Neural progenitor cell (in vitro differentiated cells): ENCODE measurements around the gene ASCC2. TPM values are rescaled to one million over a fixed set of nuclear protein-coding genes. Genes with fewer than 3 reads are reported as not detected.

Source experiments
- DNase-seq: peaks from one replicate; pipeline ENCODE4 v3.0.0-alpha.2; 2016; ENCODE audit warnings: low spot score
- H2AFZ ChIP-seq: fragments of 200-600 bp; sonication (generic); replicated peaks from 2 replicates; pipeline ENCODE4 v1.6.1; 2016; ENCODE audit warnings: antibody characterized with exemption
- H3F3A ChIP-seq: fragments of 200-600 bp; sonication (generic); 2 replicates; pipeline ENCODE4 v1.6.1; 2016; ENCODE audit warnings: antibody characterized with exemption, low read depth
- H3K27ac ChIP-seq: fragments of 200-600 bp; sonication (generic); 2 replicates; pipeline ENCODE4 v1.5.1; 2016; ENCODE audit warnings: mild to moderate bottlenecking
- H3K27me3 ChIP-seq: fragments of 200-600 bp; sonication (generic); 2 replicates; pipeline ENCODE4 v1.6.1; 2016; ENCODE audit warnings: mild to moderate bottlenecking, moderate library complexity
- H3K36me3 ChIP-seq: fragments of 200-600 bp; sonication (generic); 2 replicates; pipeline ENCODE4 v1.5.1; 2016
- H3K4me1 ChIP-seq: fragments of 200-600 bp; sonication (generic); 2 replicates; pipeline ENCODE4 v1.6.1; 2016; ENCODE audit warnings: mixed run types
- H3K4me2 ChIP-seq: fragments of 200-600 bp; sonication (generic); 2 replicates; pipeline ENCODE4 v1.6.1; 2016
- H3K4me3 ChIP-seq: fragments of 200-600 bp; sonication (generic); 2 replicates; pipeline ENCODE4 v1.5.1; 2016
- H3K79me2 ChIP-seq: fragments of 200-600 bp; sonication (generic); 2 replicates; pipeline ENCODE4 v1.6.1; 2016; ENCODE audit warnings: low read depth
- H3K9ac ChIP-seq: fragments of 200-600 bp; sonication (generic); 2 replicates; pipeline ENCODE4 v1.6.1; 2016
- H3K9me3 ChIP-seq: fragments of 200-600 bp; sonication (generic); 2 replicates; pipeline ENCODE4 v1.5.1; 2016; ENCODE audit warnings: low read depth
- H4K20me1 ChIP-seq: fragments of 200-600 bp; sonication (generic); 2 replicates; pipeline ENCODE4 v1.6.1; 2016; ENCODE audit warnings: low read depth
- H3K27ac Mint-ChIP-seq: 3 replicates; pipeline ENCODE4 v1.8.0; 2021; ENCODE audit warnings: mixed read lengths
- H3K27me3 Mint-ChIP-seq: 2 replicates; pipeline ENCODE4 v1.8.0; 2022; ENCODE audit warnings: low read depth, mild to moderate bottlenecking, inconsistent platforms, moderate library complexity, mixed read lengths; ENCODE audit not compliant: insufficient read depth
- H3K36me3 Mint-ChIP-seq: 3 replicates; pipeline ENCODE4 v1.8.0; 2021; ENCODE audit warnings: mixed read lengths
- H3K4me1 Mint-ChIP-seq: 3 replicates; pipeline ENCODE4 v1.8.0; 2021; ENCODE audit warnings: mixed read lengths
- H3K4me3 Mint-ChIP-seq: 3 replicates; pipeline ENCODE4 v1.8.0; 2021; ENCODE audit warnings: mild to moderate bottlenecking, moderate library complexity, mixed read lengths
- H3K9me3 Mint-ChIP-seq: 3 replicates; pipeline ENCODE4 v1.8.0; 2020; ENCODE audit warnings: mixed read lengths
- CTCF ChIP-seq: fragments of 200-600 bp; sonication (generic); IDR thresholded peaks from 2 replicates; pipeline ENCODE4 v1.5.1; 2017; ENCODE audit warnings: antibody characterized with exemption, mild to moderate bottlenecking
- EZH2 ChIP-seq: fragments of 200-600 bp; sonication (generic); IDR thresholded peaks from 2 replicates; pipeline ENCODE4 v1.6.1; 2017; ENCODE audit warnings: antibody characterized with exemption, mild to moderate bottlenecking, moderate library complexity
- EZH2phosphoT487 ChIP-seq: fragments of 200-600 bp; sonication (generic); IDR thresholded peaks from 2 replicates; pipeline ENCODE4 v1.6.1; 2017; ENCODE audit warnings: antibody characterized with exemption
- total RNA-seq: library from RNA; depleted of rRNA; stranded (reverse); fragments of >200 nt; gene quantifications from 2 replicates; pipeline ENCODE4 v1.2.3, GENCODE V29; 2015; ENCODE audit warnings: low replicate concordance

Gene ASCC2
- 16.1 and 17.3 TPM in 2 replicates for total RNA-seq

- Mint-ChIP-seq H3K27me3 (peaks cover 9% of the 10 kb centered on the region), H3K27ac (peak within 1 kb of the TSS; percentile 38), H3K9me3 (no peaks in the 10 kb centered on the region), H3K4me1 (peaks cover 21% of the 10 kb centered on the region), H3K4me3 (peak within 1 kb of the TSS; percentile 96), H3K36me3 (no peaks in the 10 kb centered on the region)
- peak; percentile 4 for TF ChIP-seq CTCF
- no peak for TF ChIP-seq EZH2
- TF ChIP-seq EZH2phosphoT487 = no peak
- Histone ChIP-seq H2AFZ (peak within 1 kb of the TSS; percentile 90), H3K9me3 (no peaks in the 10 kb centered on the region), H3K36me3 (no peaks in the 10 kb centered on the region), H3K79me2 (peaks cover 12% of the 10 kb centered on the region), H3K27me3 (no peaks in the 10 kb centered on the region), H3K4me1 (peaks cover 5% of the 10 kb centered on the region), H3K27ac (no peak within 1 kb of the TSS), H4K20me1 (no peaks in the 10 kb centered on the region), H3K4me3 (peak within 1 kb of the TSS; percentile 90), H3K4me2 (peak within 1 kb of the TSS; percentile 97), H3K9ac (peak within 1 kb of the TSS; percentile 55), H3F3A (no peaks in the 10 kb centered on the region)
- peak; percentile 99 for DNase-seq
These were observed at the start of gene ASCC2 for GRCh38 chr22:29837741-29838598. Gene ASCC2, minus strand, starts transcription at chr22:29838274. Its CDS starts 5,949 bp downstream, at chr22:29832325.

GRCh38 chr22:29887358-29887757 lies 49.3 kb upstream of the ASCC2 start:
- Histone ChIP-seq H3K4me3 (no peak overlapping the region), H2AFZ (no peak overlapping the region), H3K9me3 (no peaks in the 10 kb centered on the region), H3K4me1 (peaks cover 8% of the 10 kb centered on the region), H3K4me2 (no peak overlapping the region), H3K36me3 (no peaks in the 10 kb centered on the region), H4K20me1 (peaks cover 84% of the 10 kb centered on the region), H3F3A (peaks cover 10% of the 10 kb centered on the region), H3K27ac (no peak overlapping the region), H3K9ac (no peak overlapping the region), H3K27me3 (no peaks in the 10 kb centered on the region), H3K79me2 (peaks cover 92% of the 10 kb centered on the region)
- no peaks in the 10 kb centered on the region for H3K27me3 Mint-ChIP-seq
- no peak overlapping the region for H3K4me3 Mint-ChIP-seq
- H3K4me1 Mint-ChIP-seq = peaks cover 9% of the 10 kb centered on the region
- peaks cover 1% of the 10 kb centered on the region for H3K36me3 Mint-ChIP-seq
- H3K27ac Mint-ChIP-seq = no peak overlapping the region
- TF ChIP-seq CTCF (no peak), EZH2 (no peak), EZH2phosphoT487 (no peak)
- no peak for DNase-seq
- no peaks in the 10 kb centered on the region for H3K9me3 Mint-ChIP-seq

- no peak for DNase-seq
- Histone ChIP-seq H3F3A (peaks cover 10% of the 10 kb centered on the region), H3K36me3 (no peaks in the 10 kb centered on the region), H4K20me1 (peaks cover 76% of the 10 kb centered on the region), H3K9ac (no peak overlapping the region), H3K4me2 (no peak overlapping the region), H3K4me1 (peaks cover 8% of the 10 kb centered on the region), H2AFZ (no peak overlapping the region), H3K4me3 (no peak overlapping the region), H3K27me3 (no peaks in the 10 kb centered on the region), H3K27ac (no peak overlapping the region), H3K9me3 (no peaks in the 10 kb centered on the region), H3K79me2 (peaks cover 84% of the 10 kb centered on the region)
- no peak overlapping the region for H3K27ac Mint-ChIP-seq
- no peaks in the 10 kb centered on the region for H3K27me3 Mint-ChIP-seq
- H3K36me3 Mint-ChIP-seq = peaks cover 1% of the 10 kb centered on the region
- TF ChIP-seq CTCF = no peak
- TF ChIP-seq EZH2 = no peak
- no peak for TF ChIP-seq EZH2phosphoT487
- H3K4me3 Mint-ChIP-seq = no peak overlapping the region
- peaks cover 9% of the 10 kb centered on the region for H3K4me1 Mint-ChIP-seq
- H3K9me3 Mint-ChIP-seq = no peaks in the 10 kb centered on the region
These were observed 48.5 kb upstream of the ASCC2 start for GRCh38 chr22:29886596-29886995.
